H7 (cell line): ENCODE measurements around the gene TBC1D5. TPM values are rescaled to one million over a fixed set of nuclear protein-coding genes. Genes with fewer than 3 reads are reported as not detected.
"Not testable (repeated sequence)": the region's sequence is repeated elsewhere in the genome, so short reads cannot be mapped to it uniquely, and the experiment has no call there.

ENCODE experiments used
- DNase-seq: peaks from one replicate; pipeline ENCODE4 v3.0.0; 2012
- H3K27me3 ChIP-seq: 2 replicates; pipeline ENCODE4 v1.6.0; 2011; ENCODE audit warnings: mild to moderate bottlenecking, low read length; ENCODE audit not compliant: control insufficient read depth, insufficient read depth
- H3K36me3 ChIP-seq: replicated peaks from 2 replicates; pipeline ENCODE4 v1.5.1; 2011; ENCODE audit warnings: low read length; ENCODE audit not compliant: control insufficient read depth, insufficient read depth
- H3K4me3 ChIP-seq: 2 replicates; pipeline ENCODE4 v1.5.1; 2011; ENCODE audit warnings: low read depth, mild to moderate bottlenecking, control low read depth, low read length, moderate library complexity; ENCODE audit not compliant: insufficient read depth
- total RNA-seq: library from RNA; depleted of rRNA; stranded (reverse); fragments of >200 nt; shearing (Covaris generic); gene quantifications from 2 replicates; pipeline ENCODE4 v1.2.3, GENCODE V29; 2014

Gene TBC1D5
- total RNA-seq, 1 experiment from 2014 or later, result 26.8 TPM

GRCh38 chr3:17664923-17665322, 77.5 kb downstream of the TBC1D5 start:
- Histone ChIP-seq H3K27me3 (no peaks in the 10 kb centered on the region), H3K36me3 (no peaks in the 10 kb centered on the region; the same call in 1 of the 2 replicates), H3K4me3 (no peak overlapping the region)
- DNase-seq, result no peak

- H3K4me3 ChIP-seq, result no peak overlapping the region
- no peaks in the 10 kb centered on the region for H3K27me3 ChIP-seq
- H3K36me3 ChIP-seq, result no peaks in the 10 kb centered on the region
- no peak for DNase-seq
These were observed 86.2 kb downstream of the TBC1D5 start for GRCh38 chr3:17656264-17656663.

- Histone ChIP-seq H3K36me3 (no peaks in the 10 kb centered on the region), H3K27me3 (no peaks in the 10 kb centered on the region), H3K4me3 (no peak overlapping the region)
- no peak for DNase-seq
These were observed 86.7 kb downstream of the TBC1D5 start for GRCh38 chr3:17655743-17656142.

- DNase-seq, H3K4me3 ChIP-seq: not testable (repeated sequence)
These were observed 92.7 kb downstream of the TBC1D5 start for GRCh38 chr3:17649748-17650147.

GRCh38 chr3:17648630-17649355, 93.6 kb downstream of the TBC1D5 start:
- H3K36me3 ChIP-seq, H3K27me3 ChIP-seq, H3K4me3 ChIP-seq, DNase-seq: not testable (repeated sequence)

More at GRCh38 chr3:17649748-17650147, 92.7 kb downstream of the TBC1D5 start:
- not testable (repeated sequence) for H3K36me3 ChIP-seq, H3K27me3 ChIP-seq

- H3K36me3 ChIP-seq, result no peaks in the 10 kb centered on the region
- no peaks in the 10 kb centered on the region for H3K27me3 ChIP-seq
- peak; percentile 9 for DNase-seq
- H3K4me3 ChIP-seq, result no peak overlapping the region
These were observed 97.2 kb downstream of the TBC1D5 start for GRCh38 chr3:17645074-17645698.

- Histone ChIP-seq H3K36me3 (no peaks in the 10 kb centered on the region), H3K27me3 (no peaks in the 10 kb centered on the region), H3K4me3 (no peak overlapping the region)
- DNase-seq, result no peak
These were observed 98.7 kb downstream of the TBC1D5 start for GRCh38 chr3:17643691-17644090.

- Histone ChIP-seq H3K36me3 (no peaks in the 10 kb centered on the region), H3K4me3 (no peak overlapping the region), H3K27me3 (no peaks in the 10 kb centered on the region)
- no peak for DNase-seq
These were observed 100.0 kb downstream of the TBC1D5 start for GRCh38 chr3:17642474-17642873.

GRCh38 chr3:17640466-17640865, 102.0 kb downstream of the TBC1D5 start:
- Histone ChIP-seq H3K36me3 (no peaks in the 10 kb centered on the region), H3K27me3 (no peaks in the 10 kb centered on the region), H3K4me3 (no peak overlapping the region)
- DNase-seq, result no peak

GRCh38 chr3:17639765-17640164, 102.7 kb downstream of the TBC1D5 start:
- DNase-seq, result no peak

GRCh38 chr3:17639257-17639656, 103.2 kb downstream of the TBC1D5 start:
- no peak for DNase-seq
- H3K27me3 ChIP-seq, result no peaks in the 10 kb centered on the region
- H3K4me3 ChIP-seq, result no peak overlapping the region
- no peaks in the 10 kb centered on the region for H3K36me3 ChIP-seq

More at GRCh38 chr3:17639765-17640164, 102.7 kb downstream of the TBC1D5 start:
- H3K27me3 ChIP-seq, result no peaks in the 10 kb centered on the region
- H3K4me3 ChIP-seq, result no peak overlapping the region
- H3K36me3 ChIP-seq, result no peaks in the 10 kb centered on the region

GRCh38 chr3:17638356-17638755, 104.1 kb downstream of the TBC1D5 start:
- Histone ChIP-seq H3K36me3 (no peaks in the 10 kb centered on the region), H3K4me3 (no peak overlapping the region), H3K27me3 (no peaks in the 10 kb centered on the region)
- no peak for DNase-seq

GRCh38 chr3:17635675-17636074, 106.8 kb downstream of the TBC1D5 start:
- not testable (repeated sequence) for DNase-seq, H3K27me3 ChIP-seq, H3K36me3 ChIP-seq

GRCh38 chr3:17634964-17635363, 107.5 kb downstream of the TBC1D5 start:
- Histone ChIP-seq H3K36me3 (no peaks in the 10 kb centered on the region), H3K27me3 (no peaks in the 10 kb centered on the region), H3K4me3 (no peak overlapping the region)
- DNase-seq, result no peak

More at GRCh38 chr3:17635675-17636074, 106.8 kb downstream of the TBC1D5 start:
- not testable (repeated sequence) for H3K4me3 ChIP-seq

GRCh38 chr3:17634201-17634600, 108.2 kb downstream of the TBC1D5 start:
- Histone ChIP-seq H3K27me3 (no peaks in the 10 kb centered on the region), H3K36me3 (no peaks in the 10 kb centered on the region), H3K4me3 (no peak overlapping the region)
- DNase-seq, result no peak
